ENCODE data around the gene BRD4.
"Not testable (repeated sequence)": the region's sequence is repeated elsewhere in the genome, so short reads cannot be mapped to it uniquely, and the experiment has no call there.

Gene BRD4

DNA sequence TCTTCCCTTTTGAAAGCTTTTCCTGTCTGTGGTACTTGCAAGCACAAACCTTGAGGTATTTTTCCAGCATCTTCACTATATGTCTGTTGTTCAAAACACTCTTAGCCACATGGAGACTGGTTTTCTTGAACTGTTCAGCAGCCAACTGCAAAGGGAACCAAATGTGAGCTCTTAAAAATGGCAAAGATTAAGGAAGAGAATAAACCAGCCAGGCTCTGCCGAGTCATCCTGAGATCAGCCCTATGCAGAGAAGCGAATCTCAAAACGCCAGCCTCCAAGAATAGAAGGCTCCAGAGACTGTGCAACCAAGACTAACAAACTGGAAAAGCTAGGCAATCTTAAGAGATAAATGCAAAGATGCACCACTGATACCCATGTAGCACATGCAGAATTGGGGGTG lies 26.6 kb upstream of the BRD4 start:
- no peak for DNase-seq

DNA sequence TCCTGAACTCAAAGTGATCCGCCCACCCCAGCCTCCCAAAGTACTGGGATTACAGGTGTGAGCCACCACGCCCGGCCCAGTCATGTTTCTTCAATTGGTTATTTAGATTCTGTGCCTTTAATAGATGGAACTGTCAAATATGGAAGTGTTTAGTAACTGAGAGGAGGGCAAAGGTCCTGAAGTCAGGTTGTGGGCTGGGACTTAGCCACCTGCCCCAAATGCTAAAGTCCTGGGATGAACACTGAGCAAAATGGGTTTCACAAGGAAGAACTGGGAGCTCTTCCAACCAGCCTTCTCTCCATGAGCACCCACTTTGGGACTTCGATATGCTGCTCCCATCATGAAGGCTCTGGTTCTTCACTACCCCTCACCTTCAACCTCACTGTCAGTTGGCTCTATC lies 25.6 kb upstream of the BRD4 start:
- DNase-seq = no peak

DNA sequence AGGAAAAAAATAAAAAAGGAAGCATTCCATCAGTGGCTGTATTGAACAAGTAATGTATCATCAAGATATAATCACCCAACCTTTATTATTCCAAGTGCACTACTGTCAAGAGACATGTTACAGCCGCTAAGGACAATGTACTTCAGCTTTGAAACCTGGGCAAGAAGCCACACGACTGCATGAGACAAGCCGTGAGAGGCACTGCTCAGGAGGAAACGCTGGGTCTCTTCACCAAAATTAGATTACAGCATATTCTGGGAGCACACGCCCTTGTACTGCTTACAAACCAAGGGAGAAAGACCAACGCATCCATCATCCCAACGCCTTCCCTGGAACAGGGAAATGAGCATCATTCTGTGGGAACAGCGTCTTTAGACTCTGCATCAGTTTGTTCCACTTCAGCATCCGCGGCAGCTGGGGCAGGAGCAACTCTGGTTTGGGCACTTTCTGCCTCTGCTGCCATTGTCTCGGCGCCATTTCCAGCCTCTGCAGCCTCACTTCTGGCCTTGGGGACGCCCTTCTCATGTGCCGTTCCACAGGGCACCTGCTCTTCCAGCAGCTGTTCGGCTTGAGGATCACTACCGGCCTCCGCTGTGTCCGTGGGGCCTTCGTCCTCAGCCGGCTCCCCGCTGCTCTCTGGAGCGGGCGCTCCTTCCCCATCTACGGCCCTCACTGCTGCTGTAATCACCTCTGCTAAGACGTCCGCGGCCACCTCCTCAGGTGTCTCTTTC lies 22.4 kb upstream of the BRD4 start:
- no peak for DNase-seq

DNA sequence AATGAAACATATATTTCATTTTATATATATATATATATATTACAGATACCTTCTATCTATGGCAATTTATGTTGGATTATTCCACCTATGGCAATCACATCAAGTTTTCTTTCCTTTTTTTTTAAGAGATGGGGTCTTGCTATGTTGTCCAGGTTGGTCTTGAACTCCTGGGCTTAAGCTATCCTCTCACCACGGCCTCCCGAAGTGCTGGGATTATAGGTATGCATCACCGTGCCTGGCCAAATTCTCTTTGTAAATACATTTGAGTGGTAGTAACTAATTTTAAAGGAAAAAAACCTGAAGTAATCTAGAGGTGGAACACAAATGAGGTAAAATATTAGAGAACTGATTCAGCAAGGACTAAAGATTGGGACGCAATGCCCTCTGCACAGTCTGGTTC lies 21.6 kb upstream of the BRD4 start:
- no peak for DNase-seq

DNA sequence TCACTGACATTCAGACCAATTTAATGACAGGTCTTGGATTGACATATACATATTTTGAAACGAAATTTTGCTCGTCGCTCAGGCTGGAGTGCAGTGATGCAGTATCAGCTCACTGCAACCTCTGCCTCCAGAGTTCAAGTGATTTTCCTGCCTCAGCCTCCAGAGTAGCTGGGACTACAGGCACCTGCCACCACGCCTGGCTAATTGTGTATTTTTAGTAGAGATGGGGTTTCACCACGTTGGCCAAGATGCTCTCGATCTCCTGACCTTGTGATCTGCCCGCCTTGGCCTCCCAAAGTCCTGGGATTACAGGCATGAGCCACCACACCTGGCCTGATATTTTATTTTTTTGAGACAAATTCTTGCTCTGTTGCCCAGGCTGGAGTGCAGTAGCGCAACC lies 20.2 kb upstream of the BRD4 start:
- DNase-seq = not testable (repeated sequence)

DNA sequence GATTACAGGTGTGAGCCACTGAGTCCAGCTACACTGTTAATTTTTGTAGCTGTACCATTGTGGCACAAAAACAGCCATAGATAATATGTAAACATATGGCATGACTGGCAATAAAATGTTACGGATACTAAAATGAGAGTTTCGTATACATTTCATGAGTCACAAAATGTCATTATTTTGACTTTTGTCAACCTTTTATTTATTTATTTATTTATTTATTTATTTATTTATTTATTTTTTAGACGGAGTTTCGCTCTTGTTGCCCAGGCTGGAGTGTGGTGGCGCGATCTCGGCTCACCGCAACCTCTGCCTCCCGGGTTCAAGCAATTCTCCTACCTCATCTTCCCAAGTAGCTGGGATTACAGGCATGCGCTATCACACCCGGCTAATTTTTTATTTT lies 9.0 kb upstream of the BRD4 start:
- DNase-seq = not testable (repeated sequence)

DNA sequence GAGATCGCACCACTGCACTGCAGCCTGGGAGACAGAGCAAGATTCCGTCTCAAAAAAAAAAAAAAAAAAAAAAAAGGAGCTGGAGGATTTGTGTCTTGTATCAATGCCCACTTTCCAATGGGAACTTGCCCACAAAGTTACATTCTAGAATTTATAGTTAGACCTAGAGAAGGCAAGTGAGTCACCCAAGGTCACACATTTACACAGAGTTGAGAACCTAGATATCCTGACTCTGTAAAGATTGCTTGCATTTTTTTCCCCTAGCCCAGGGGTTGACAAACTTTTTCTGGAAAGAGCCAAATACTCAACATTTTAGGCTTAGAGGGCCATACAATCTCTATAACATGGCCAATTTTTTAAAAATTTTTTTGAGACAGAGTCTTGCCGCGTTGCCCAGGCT lies 7.7 kb upstream of the BRD4 start:
- DNase-seq = no peak

DNA sequence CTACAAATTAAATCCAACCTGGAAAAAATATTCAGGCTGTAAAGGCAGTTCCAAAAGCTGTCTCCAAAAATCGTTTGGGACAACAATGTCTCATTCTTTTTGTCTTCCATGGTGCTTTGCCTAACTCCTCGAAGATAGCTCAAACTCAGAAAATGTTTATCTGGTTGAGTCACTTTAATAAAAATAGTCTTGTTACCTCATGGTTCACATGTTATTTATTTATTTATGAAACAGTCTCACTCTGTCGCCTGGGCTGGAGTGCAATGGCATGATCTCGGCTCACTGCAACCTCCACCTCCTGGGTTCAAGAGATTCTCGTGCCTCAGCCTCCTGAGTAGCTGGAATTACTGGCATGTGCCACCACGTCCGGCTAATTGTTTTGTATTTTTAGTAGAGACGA lies 4.9 kb upstream of the BRD4 start:
- no peak for DNase-seq

DNA sequence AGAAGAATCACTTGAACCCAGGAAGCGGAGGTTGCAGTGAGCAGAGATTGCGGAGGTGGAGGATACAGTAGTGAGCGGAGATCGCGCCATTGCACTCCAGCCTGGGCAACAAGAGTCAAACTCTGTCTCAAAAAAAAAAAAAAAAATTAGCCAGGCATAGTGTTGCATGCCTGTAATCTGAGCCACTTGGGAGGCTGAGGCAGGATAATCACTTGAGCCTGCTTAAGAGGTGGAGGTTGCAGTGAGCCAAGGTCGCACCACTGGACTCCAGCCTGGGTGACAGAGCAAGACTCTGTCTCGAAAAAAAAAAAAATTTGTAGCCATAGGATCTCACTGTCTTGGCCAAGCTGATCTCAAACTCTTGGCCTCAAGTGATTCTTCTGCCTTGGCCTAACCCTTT lies 3.7 kb upstream of the BRD4 start:
- not testable (repeated sequence) for DNase-seq

DNA sequence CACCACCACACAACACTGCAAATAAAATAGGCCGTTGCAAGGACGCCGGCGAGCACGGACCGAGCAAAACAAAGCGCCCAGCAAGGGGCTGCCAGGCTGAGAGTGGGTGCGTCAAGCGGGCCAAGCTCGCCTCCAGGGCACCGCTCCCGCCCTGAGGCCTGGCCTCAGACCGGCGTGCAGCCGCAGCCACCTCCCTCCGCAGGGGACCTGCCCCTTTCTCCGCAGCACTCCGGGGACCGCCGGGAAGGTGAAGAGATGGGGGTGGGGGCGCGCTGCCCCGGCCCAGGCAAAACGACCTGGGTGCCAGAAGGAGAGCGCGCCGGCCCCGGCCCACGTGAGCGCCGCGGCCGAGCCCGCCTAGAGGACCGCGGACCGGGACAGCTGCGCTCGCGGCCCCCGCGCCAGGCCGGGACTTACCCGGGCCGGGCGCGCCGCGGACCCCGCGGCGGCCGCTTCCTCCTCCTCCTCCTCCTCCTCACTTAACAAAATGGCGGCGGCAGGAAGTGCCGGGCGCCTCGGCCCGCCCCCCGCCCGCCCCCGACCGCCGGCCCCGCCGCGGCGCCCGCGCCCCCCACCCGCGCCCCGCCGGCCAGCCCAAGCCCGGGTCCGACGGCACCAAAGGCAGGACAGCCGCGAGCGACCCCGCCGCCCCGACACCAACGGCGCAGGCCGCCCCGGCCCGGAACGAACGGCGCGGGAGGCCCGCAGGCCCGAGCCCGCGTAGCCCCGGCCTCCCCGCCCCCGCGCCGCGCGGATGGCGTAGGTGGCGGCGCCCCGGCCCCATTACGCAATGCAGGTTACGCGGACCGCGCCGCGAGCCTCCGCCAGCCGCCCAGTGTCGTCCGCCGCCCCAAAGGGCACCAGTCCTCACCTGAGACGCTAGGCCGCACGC lies 674 bp downstream of the BRD4 start:
- DNase-seq = peak; percentile 47 to 68

DNA sequence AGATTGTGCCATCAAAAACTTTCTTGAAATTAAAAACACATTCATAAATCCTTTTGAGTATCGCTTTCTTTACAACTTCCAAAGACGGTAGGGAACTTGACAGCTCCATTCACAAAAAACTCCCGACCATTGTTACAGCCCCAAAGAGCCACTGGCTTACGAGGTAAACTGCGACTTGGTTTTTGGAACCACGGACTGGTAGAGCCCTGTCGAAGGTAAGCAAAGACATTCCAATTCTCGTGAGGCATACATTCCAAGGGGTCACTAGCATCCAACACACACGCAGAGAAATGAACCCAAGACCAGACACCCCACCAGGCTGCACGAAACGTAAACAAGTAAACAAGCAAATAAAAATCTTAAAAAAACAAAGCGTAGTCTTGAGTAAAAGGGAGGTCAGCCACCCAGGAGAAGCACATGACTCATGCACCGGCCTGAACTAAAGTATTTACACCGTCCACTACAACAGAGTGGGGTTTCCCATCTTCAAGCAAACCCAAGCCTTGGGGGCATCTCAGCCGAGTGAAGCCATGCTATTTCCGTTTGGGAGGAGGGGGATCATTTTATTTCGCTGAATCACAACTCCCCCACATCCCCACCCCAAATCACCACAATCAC lies 1.4 kb downstream of the BRD4 start:
- peak; percentile 46 to 54 for DNase-seq

DNA sequence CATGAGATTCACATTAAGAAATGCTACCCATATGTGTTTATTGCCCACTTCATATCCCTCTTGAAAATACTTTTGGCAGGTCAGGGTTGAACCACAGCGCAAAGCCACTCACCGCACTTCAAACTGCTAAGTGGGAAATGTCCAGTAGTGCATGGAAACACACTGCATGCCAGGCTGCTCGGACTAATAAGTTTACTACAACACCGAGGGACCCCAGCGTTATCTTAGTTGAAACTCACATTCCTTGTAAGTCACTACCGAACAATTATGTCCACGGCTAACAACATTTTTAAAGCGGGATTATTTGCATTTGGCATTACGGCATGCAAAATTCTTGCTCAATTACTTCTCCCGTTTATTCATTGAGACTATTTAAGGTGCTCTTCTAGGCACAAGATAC lies 4.0 kb downstream of the BRD4 start:
- no peak for DNase-seq

DNA sequence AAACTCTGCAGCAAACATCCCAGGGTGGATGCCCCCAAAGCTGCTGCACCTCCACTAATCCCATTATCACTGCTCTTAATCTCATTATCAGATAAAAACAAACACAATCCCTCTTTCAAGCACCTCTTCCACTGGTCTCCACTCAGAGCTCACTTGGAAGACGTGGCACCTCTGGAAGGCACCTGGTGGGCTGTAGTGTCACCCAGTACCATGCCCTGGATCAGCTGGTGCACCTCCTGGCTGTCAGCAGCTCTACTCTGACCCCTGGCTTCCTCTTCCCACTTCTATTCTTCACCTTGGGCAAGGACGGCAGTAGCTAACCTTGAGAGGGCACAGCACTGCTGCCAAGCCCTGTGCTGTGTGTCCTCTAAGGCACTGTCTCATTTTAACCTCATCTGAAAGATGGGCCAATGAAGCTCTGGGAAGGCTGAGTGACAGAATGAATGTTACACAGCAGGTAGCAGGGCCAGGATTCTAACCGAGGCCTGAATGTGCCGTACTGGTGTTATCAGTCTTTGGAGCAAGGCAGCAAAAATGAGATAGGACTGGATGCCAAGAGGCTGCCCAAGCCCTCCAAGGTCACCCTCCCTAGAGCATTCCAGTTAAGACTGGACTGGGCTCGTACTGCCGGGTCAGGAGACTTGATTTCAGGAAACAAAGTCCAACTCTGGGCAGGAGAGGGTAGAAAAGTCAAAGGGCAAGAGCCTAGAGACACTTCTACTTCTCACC lies 7.4 kb downstream of the BRD4 start:
- no peak for DNase-seq

DNA sequence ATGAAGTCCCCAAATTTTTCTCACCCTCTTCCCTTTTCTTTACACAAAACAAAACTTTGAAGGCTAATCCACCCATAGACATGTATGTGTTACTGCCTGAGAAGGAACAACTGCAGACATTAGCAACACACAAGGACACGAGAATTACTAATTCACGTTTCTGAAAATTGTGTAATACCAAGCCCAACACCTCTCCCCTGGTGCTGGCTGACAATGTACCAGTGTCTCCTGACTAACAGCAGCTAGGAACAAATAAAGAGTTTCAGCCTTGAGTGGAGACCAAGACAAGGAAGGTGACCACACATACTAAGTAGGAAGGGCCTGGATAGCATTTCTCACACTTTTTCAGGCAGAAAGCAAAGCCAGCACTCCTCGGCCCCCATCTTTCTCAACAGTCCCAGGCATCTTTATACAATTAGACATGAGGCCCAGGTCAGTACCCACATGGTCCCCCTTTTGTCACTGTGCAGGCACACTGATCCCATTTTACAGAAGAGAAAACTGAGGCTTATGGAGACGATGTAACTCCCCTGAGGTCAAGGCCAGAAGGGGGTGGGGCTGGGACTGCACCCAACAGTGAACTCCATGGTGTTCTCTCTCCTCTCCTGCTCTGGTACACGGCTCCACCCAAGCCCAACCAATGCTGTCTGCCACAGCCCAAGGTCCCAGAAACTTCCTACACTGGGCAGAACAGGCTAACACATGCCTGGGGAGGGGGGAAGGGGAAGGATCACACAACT lies 8.7 kb downstream of the BRD4 start:
- peak; percentile 38 for DNase-seq

DNA sequence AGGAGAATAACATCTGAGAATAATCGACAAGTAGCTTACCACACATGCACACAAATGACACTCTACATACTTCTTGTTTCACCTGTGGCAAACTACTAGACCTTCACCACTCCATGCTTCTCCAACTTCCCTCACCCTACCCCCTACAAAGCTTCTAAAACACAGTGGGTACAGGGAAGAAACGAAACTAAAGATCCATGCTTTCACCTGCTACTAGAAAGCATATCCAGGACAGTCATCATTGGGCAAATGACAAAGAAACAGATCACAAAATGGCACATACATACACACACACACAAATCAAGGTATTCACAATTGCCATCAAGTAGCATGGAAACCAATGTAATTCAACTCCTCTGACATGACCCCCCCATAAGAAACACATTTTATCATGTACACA lies 10.6 kb downstream of the BRD4 start:
- no peak for DNase-seq

DNA sequence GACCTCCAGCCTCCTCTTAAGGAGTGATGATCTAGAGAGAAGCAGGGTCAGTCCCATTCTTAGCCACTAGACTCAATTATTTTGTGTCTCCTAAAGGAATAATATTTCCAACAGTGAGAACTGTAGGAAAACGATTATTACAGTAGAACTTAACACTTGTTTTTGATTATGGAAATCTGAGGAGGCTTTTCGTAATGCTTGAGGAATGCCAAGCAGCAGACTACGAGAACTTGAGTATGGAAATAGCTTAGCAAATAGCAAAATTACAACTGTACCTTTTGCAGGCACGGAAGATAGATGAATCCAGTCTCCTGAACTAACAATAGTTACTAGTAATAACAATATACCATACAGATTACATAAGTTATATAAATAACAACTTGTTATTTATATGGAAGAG lies 12.2 kb downstream of the BRD4 start:
- no peak for DNase-seq

DNA sequence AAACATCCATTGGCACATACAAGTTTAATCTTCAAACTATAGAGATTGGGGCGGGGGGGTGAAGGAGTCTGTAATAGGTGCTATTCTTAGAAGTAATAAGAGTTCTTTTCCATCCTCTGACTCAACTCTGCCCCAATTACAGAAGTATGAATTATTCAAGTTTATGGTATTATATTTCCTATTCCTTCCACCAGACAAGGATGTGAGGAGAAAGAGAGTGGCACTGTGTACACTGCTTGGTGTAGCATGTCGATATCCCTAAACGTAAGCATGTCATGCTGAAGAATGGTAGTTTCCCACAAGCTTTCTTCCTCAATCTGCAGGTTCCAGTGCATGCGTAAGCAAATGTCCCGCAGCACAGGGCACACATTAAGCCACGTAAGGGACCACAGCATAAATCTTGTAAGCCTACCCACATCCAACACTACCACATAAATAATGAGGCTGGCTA lies 14.1 kb downstream of the BRD4 start:
- peak; percentile 68 to 80 for DNase-seq

DNA sequence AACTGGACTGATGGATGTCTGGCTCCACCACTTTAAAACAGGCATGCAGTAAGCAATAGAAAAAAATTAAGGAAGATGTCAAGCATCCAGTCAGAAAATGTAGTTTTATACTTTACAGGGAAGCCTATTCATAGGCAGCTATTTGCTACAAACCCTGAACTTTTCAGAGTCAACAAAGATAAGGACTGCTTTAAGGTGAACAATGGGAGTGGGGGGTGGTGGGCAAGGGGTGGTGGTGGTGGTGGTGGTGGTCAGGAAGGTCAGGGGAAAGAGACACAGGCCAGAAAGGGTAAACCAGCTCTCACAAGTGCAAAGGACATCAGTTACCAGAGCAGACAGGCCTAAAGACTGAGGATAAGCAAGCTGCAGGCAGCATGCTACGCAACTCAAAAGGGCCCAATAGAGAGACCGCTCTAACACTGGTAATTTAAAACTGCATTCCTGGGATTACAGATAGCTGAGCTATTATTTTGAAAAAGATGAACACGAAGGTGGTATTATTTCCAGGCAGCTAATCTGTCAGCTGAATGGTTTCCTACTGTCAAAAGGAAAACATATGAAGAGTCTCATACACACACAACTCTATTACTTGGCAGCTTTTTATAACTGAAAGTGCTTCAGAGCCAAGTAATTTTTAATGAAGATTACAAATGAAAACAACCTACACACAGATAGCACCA lies 14.8 kb downstream of the BRD4 start:
- DNase-seq = no peak

DNA sequence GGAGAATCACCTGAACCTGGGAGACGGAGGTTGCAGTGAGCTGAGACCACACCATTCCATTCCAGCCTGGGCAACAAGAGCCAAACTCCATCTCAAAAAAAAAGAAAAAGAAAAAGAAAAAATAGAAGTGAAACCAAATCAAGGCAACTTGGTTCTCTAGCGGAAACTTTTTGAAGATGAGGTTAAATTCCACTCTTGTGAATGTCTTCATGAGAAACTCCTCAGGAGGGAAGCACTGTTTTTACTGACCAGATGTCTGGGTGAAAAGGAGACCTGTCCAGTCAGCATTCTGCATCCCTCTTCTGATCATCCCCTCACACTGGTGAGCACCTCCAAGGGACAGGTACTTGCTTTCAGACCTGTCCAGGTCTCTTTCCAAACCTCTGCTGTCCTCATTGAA lies 15.8 kb downstream of the BRD4 start:
- DNase-seq = peak; percentile 43 to 52

DNA sequence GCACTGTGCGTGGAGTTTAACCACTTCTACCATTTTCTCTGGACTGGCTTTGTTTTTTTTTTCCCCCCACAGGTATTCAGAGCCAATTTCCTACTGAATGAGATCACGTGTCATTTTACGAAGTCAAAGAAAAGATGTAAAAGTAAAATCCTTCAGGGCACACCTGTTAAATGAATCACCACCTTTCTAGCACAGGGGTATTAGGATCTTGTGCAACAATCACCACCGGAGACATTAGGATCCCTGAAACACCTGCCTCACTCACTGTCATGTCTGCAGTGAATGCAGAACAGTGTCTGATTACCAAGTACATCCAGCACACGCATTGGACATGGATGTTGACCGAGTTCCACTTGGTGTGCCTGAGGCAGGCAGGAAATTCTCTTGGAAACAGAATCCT lies 17.2 kb downstream of the BRD4 start:
- DNase-seq = no peak

DNA sequence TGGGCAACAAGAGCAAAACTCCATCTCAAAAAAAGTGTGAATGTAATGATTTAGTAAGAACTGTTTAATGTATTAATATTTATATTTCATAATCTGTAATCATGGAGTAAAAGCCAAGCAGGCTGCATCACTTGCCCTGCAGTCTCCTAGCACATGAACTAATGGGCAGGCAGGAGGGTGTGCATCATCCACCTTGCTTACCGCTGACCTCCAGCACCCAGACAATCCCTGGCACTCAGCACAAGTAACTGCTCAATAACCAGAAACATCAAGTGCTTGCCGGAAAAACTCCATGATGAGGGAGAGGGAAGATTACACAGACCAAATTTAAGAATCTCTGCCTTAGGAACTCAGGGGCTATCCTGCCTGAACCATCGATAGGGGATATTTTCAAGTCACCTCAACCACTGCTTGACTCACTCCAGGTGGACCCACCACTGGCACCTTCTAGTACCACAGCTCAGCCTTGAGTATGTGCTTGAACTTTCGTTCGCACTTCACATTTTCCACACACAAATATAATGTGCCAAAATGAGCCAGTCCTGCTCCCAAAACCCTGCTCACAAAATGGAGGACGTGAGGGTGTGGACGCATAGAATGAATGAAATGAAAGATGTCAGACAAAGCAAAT lies 18.6 kb downstream of the BRD4 start:
- no peak for DNase-seq

Data from inflammatory macrophage treated with lipopolysaccharide for 1 hour (primary cell).